Esophagus muscularis mucosa (tissue), 3 donors: ENCODE data around the gene NPIPB2.

ENCODE experiments used
- POLR2A ChIP-seq: fragments of 450-650 bp; IDR thresholded peaks from one replicate; pipeline ENCODE4 v1.6.1; 2017; ENCODE audit warnings: antibody characterized with exemption, moderate library complexity, mild to moderate bottlenecking, low read depth
- POLR2AphosphoS5 ChIP-seq, 2 donors: sonication (generic); formaldehyde crosslinking; IDR thresholded peaks; one replicate each; pipeline ENCODE4 v1.6.1; 2017; ENCODE audit warnings: antibody characterized with exemption in 2 of 2
- TF ChIP-seq, protein P1 (sequence below), 3 experiments: fragments of 200-600 bp in 2 of 3; fragments of 450-650 bp in 1 of 3; sonication (generic) in 2 of 3; IDR thresholded peaks; one replicate each; pipeline ENCODE4 v1.5.1; 2017 to 2019; ENCODE audit warnings: antibody characterized with exemption in 3 of 3, mild to moderate bottlenecking in 2 of 3, moderate library complexity in 1 of 3

DNA sequence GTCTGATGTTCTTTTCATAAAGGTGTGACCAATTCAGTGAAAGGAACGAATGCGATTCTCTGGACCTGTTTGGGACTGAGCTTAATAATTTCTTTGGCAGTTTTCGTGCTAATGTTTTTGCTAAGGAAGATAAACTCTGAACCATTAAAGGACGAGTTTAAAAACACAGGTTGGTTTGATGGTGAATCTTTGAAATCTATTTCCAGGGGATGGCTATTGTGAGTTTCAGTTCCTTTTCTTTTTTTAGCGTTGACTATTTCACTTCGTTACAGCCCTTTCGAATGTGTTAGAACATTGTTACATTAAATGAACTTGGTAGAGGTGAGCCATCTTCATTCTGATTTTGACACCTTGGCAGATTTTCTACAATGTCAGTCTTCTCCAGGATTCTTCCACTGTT lies 24.3 kb upstream of the NPIPB2 start:
- TF ChIP-seq, protein P1, sequence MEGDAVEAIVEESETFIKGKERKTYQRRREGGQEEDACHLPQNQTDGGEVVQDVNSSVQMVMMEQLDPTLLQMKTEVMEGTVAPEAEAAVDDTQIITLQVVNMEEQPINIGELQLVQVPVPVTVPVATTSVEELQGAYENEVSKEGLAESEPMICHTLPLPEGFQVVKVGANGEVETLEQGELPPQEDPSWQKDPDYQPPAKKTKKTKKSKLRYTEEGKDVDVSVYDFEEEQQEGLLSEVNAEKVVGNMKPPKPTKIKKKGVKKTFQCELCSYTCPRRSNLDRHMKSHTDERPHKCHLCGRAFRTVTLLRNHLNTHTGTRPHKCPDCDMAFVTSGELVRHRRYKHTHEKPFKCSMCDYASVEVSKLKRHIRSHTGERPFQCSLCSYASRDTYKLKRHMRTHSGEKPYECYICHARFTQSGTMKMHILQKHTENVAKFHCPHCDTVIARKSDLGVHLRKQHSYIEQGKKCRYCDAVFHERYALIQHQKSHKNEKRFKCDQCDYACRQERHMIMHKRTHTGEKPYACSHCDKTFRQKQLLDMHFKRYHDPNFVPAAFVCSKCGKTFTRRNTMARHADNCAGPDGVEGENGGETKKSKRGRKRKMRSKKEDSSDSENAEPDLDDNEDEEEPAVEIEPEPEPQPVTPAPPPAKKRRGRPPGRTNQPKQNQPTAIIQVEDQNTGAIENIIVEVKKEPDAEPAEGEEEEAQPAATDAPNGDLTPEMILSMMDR (IDR thresholded peaks at IDR 0.05): no peak
- TF ChIP-seq POLR2A (no peak), POLR2AphosphoS5 (IDR thresholded peaks at IDR 0.05) (no peak)
